Mesendoderm (in vitro differentiated cells): ENCODE results near the gene LRCH2.
"Not testable (repeated sequence)": the region's sequence is repeated elsewhere in the genome, so short reads cannot be mapped to it uniquely, and the experiment has no call there.

Source experiments
- DNase-seq: peaks from one replicate; pipeline ENCODE4 v3.0.0; 2013
- H2AK5ac ChIP-seq: 2 replicates; pipeline ENCODE4 v1.6.1; 2013; ENCODE audit warnings: low read length, inconsistent platforms
- H2BK120ac ChIP-seq: 2 replicates; pipeline ENCODE4 v1.6.1; 2013; ENCODE audit warnings: low read depth, mild to moderate bottlenecking, low read length, moderate library complexity, mixed read lengths
- H2BK15ac ChIP-seq: replicated peaks from 2 replicates; pipeline ENCODE4 v1.6.1; 2013; ENCODE audit warnings: low read depth, mild to moderate bottlenecking, moderate library complexity
- H2BK5ac ChIP-seq: 2 replicates; pipeline ENCODE4 v1.6.1; 2013; ENCODE audit warnings: low read length, inconsistent platforms
- H3K18ac ChIP-seq: 2 replicates; pipeline ENCODE4 v1.6.1; 2013; ENCODE audit warnings: mild to moderate bottlenecking, low read length, mixed read lengths
- H3K23ac ChIP-seq: one replicate; pipeline ENCODE4 v1.6.1; 2013; ENCODE audit warnings: low read length
- H3K27ac ChIP-seq: 2 replicates; pipeline ENCODE4 v1.5.1; 2013; ENCODE audit warnings: low read depth, mild to moderate bottlenecking, inconsistent platforms, low read length, moderate library complexity
- H3K27me3 ChIP-seq: 2 replicates; pipeline ENCODE4 v1.6.1; 2013; ENCODE audit warnings: low read length, control low read depth, mild to moderate bottlenecking, inconsistent platforms; ENCODE audit not compliant: insufficient read depth, poor library complexity
- H3K36me3 ChIP-seq: 2 replicates; pipeline ENCODE4 v1.6.1; 2013; ENCODE audit warnings: low read length, inconsistent platforms; ENCODE audit not compliant: control insufficient read depth, insufficient read depth
- H3K4ac ChIP-seq: one replicate; pipeline ENCODE4 v1.6.1; 2013; ENCODE audit warnings: low read depth, mild to moderate bottlenecking, low read length, moderate library complexity
- H3K4me1 ChIP-seq: 2 replicates; pipeline ENCODE4 v1.6.1; 2013; ENCODE audit warnings: low read depth, low read length, inconsistent platforms; ENCODE audit not compliant: control insufficient read depth
- H3K4me2 ChIP-seq: 2 replicates; pipeline ENCODE4 v1.6.1; 2013; ENCODE audit warnings: low read length
- H3K4me3 ChIP-seq: 2 replicates; pipeline ENCODE4 v1.5.1; 2013; ENCODE audit warnings: mild to moderate bottlenecking, low read length
- H3K56ac ChIP-seq: one replicate; pipeline ENCODE4 v1.6.1; 2013; ENCODE audit warnings: low read length
- H3K79me1 ChIP-seq: 2 replicates; pipeline ENCODE4 v1.6.1; 2013; ENCODE audit warnings: low read length, inconsistent platforms
- H3K79me2 ChIP-seq: 2 replicates; pipeline ENCODE4 v1.6.1; 2013; ENCODE audit warnings: mild to moderate bottlenecking, low read length; ENCODE audit not compliant: control insufficient read depth, insufficient read depth
- H3K9ac ChIP-seq: 2 replicates; pipeline ENCODE4 v1.6.1; 2013; ENCODE audit warnings: low read length, inconsistent platforms
- H4K5ac ChIP-seq: one replicate; pipeline ENCODE4 v1.6.1; 2013; ENCODE audit warnings: low read length
- H4K8ac ChIP-seq: one replicate; pipeline ENCODE4 v1.6.1; 2013; ENCODE audit warnings: low read depth, mild to moderate bottlenecking, control low read depth, low read length, moderate library complexity
- WGBS: extraction: QIAGEN DNeasy Blood & Tissue Kit; methylation state at CpG from one replicate; pipeline ENCODE4 v1.1.7; 2013; ENCODE audit warnings: low lambda C conversion rate, missing lambda C conversion rate; ENCODE audit not compliant: insufficient coverage; ENCODE audit errors: extremely low coverage; 5-methylcytosine and 5-hydroxymethylcytosine counted together

The LRCH2 gene

GRCh38 chrX:115217346-115217745, 16.6 kb downstream of the LRCH2 start:
- no CpG with 5 or more reads among the region's 4 CpGs for WGBS
- not testable (repeated sequence) for H3K36me3 ChIP-seq

GRCh38 chrX:115214605-115215004, 19.3 kb downstream of the LRCH2 start:
- Histone ChIP-seq H2BK15ac (no peak overlapping the region), H3K79me1 (no peaks in the 10 kb centered on the region), H3K4me3 (no peak overlapping the region), H4K8ac (no peak overlapping the region), H3K9ac (no peak overlapping the region), H3K56ac (no peak overlapping the region), H3K4me2 (no peak overlapping the region), H3K23ac (no peak overlapping the region), H4K5ac (no peak overlapping the region), H3K4me1 (no peaks in the 10 kb centered on the region), H2AK5ac (no peak overlapping the region), H3K79me2 (no peaks in the 10 kb centered on the region), H2BK120ac (no peak overlapping the region), H2BK5ac (no peak overlapping the region), H3K36me3 (no peaks in the 10 kb centered on the region), H3K4ac (no peak overlapping the region), H3K27ac (no peak overlapping the region), H3K18ac (no peak overlapping the region), H3K27me3 (no peaks in the 10 kb centered on the region)
- no peak for DNase-seq
- WGBS = no CpG with 5 or more reads among the region's 3 CpGs

More at GRCh38 chrX:115217346-115217745, 16.6 kb downstream of the LRCH2 start:
- H3K27me3 ChIP-seq, H2AK5ac ChIP-seq, H3K4me3 ChIP-seq, H3K56ac ChIP-seq, H4K5ac ChIP-seq, H3K4me2 ChIP-seq, H3K23ac ChIP-seq, H3K4ac ChIP-seq, H3K79me1 ChIP-seq, H3K79me2 ChIP-seq, H4K8ac ChIP-seq, DNase-seq, H3K18ac ChIP-seq, H3K27ac ChIP-seq, H3K4me1 ChIP-seq, H2BK120ac ChIP-seq, H3K9ac ChIP-seq, H2BK15ac ChIP-seq, H2BK5ac ChIP-seq: not testable (repeated sequence)

GRCh38 chrX:115214151-115214550, 19.7 kb downstream of the LRCH2 start:
- Histone ChIP-seq H3K4me2 (no peak overlapping the region), H4K8ac (no peak overlapping the region), H3K9ac (no peak overlapping the region), H2AK5ac (no peak overlapping the region), H3K27ac (no peak overlapping the region), H2BK120ac (no peak overlapping the region), H2BK15ac (no peak overlapping the region), H3K79me1 (no peaks in the 10 kb centered on the region), H3K36me3 (no peaks in the 10 kb centered on the region), H3K79me2 (no peaks in the 10 kb centered on the region), H2BK5ac (no peak overlapping the region), H3K27me3 (no peaks in the 10 kb centered on the region), H3K18ac (no peak overlapping the region), H3K4me3 (no peak overlapping the region), H4K5ac (no peak overlapping the region), H3K23ac (no peak overlapping the region), H3K56ac (no peak overlapping the region), H3K4ac (no peak overlapping the region), H3K4me1 (no peaks in the 10 kb centered on the region)
- DNase-seq = no peak
- no CpG with 5 or more reads among the region's 1 CpG for WGBS

- H3K9ac ChIP-seq, H2BK120ac ChIP-seq, H3K79me1 ChIP-seq, DNase-seq, H4K5ac ChIP-seq, H3K27me3 ChIP-seq, H3K18ac ChIP-seq, H4K8ac ChIP-seq, H3K23ac ChIP-seq, H3K4me3 ChIP-seq, H3K79me2 ChIP-seq, H3K4me1 ChIP-seq, H3K27ac ChIP-seq, H3K56ac ChIP-seq, H3K4ac ChIP-seq, H2BK5ac ChIP-seq, H3K36me3 ChIP-seq, H2AK5ac ChIP-seq, H3K4me2 ChIP-seq, H2BK15ac ChIP-seq: not testable (repeated sequence)
Measured at GRCh38 chrX:115209547-115209946, 24.3 kb downstream of the LRCH2 start.

- Histone ChIP-seq H3K27ac (no peak overlapping the region), H3K79me1 (no peaks in the 10 kb centered on the region), H3K4ac (no peak overlapping the region), H3K18ac (no peak overlapping the region), H3K27me3 (no peaks in the 10 kb centered on the region), H2AK5ac (no peak overlapping the region), H3K9ac (no peak overlapping the region), H2BK120ac (no peak overlapping the region), H3K36me3 (no peaks in the 10 kb centered on the region), H3K23ac (no peak overlapping the region), H4K5ac (no peak overlapping the region), H2BK15ac (no peak overlapping the region), H3K56ac (no peak overlapping the region), H3K4me3 (no peak overlapping the region), H3K79me2 (no peaks in the 10 kb centered on the region), H3K4me2 (no peak overlapping the region), H4K8ac (no peak overlapping the region), H2BK5ac (no peak overlapping the region), H3K4me1 (no peaks in the 10 kb centered on the region)
- no CpG with 5 or more reads among the region's 1 CpG for WGBS
- no peak for DNase-seq
Measured at GRCh38 chrX:115204040-115204439, 29.9 kb downstream of the LRCH2 start.

DNA sequence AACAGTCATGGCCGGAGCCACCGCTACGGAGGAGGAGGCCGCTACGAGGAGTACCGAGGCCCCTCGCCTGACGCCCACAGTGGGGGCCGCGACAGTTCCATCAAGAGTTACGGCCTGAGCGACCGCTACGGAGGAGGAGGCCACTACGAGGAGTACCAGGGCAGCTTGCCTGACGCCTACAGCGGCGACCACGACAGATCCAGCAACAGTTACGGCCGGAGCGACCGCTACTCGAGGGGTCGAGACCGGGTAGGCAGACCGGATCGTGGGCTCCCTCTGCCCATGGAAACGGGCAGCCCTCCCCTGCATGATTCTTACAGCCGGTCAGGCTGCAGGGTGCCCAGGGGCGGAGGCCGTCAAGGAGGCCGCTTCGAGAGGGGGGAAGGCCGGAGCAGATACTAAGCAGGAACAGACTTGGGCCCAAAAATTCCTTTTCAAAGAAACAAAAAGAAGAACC, 41.6 kb downstream of the LRCH2 start:
- H3K79me2 ChIP-seq = no peaks in the 10 kb centered on the region
- no peak overlapping the region for H3K9ac ChIP-seq
- no peak overlapping the region for H2BK5ac ChIP-seq
- no peak overlapping the region for H3K4me2 ChIP-seq
- no peak overlapping the region for H3K56ac ChIP-seq
- H3K18ac ChIP-seq = no peak overlapping the region
- H3K4me3 ChIP-seq = no peak overlapping the region
- no peaks in the 10 kb centered on the region for H3K27me3 ChIP-seq
- no peaks in the 10 kb centered on the region for H3K4me1 ChIP-seq
- H3K27ac ChIP-seq = no peak overlapping the region
- H3K36me3 ChIP-seq = no peaks in the 10 kb centered on the region
- no peak for DNase-seq
- H3K23ac ChIP-seq = no peak overlapping the region
- no peak overlapping the region for H2BK15ac ChIP-seq
- H2BK120ac ChIP-seq = no peak overlapping the region
- H4K5ac ChIP-seq = no peak overlapping the region
- H2AK5ac ChIP-seq = no peak overlapping the region
- H4K8ac ChIP-seq = no peak overlapping the region
- H3K4ac ChIP-seq = no peak overlapping the region
- no CpG with 5 or more reads among the region's 35 CpGs for WGBS
- H3K79me1 ChIP-seq = no peaks in the 10 kb centered on the region
